Smooth muscle cell (in vitro differentiated cells): ENCODE results near the gene ADAM12. TPM values are rescaled to one million over a fixed set of nuclear protein-coding genes. Genes with fewer than 3 reads are reported as not detected.

Experiments used
- DNase-seq: peaks from one replicate; lab custom pipeline; 2025; ENCODE audit not compliant: unreplicated experiment; lab: John Stamatoyannopoulos, UW
- H2AFZ ChIP-seq: fragments of 200-600 bp; sonication (generic); 2 replicates; pipeline ENCODE4 v1.6.0; 2016; ENCODE audit warnings: antibody characterized with exemption, low read depth, mild to moderate bottlenecking
- H3F3A ChIP-seq: fragments of 200-600 bp; sonication (generic); 2 replicates; pipeline ENCODE4 v1.6.0; 2017; ENCODE audit warnings: antibody characterized with exemption, low read depth
- H3K27ac ChIP-seq: fragments of 200-600 bp; sonication (generic); 2 replicates; pipeline ENCODE4 v1.5.1; 2016; ENCODE audit warnings: low read depth, mild to moderate bottlenecking
- H3K27me3 ChIP-seq: fragments of 200-600 bp; sonication (generic); 2 replicates; pipeline ENCODE4 v1.6.1; 2016; ENCODE audit warnings: low read depth, mild to moderate bottlenecking
- H3K36me3 ChIP-seq: fragments of 200-600 bp; sonication (generic); 2 replicates; pipeline ENCODE4 v1.5.1; 2016; ENCODE audit warnings: low read depth
- H3K4me1 ChIP-seq: fragments of 200-600 bp; sonication (generic); 2 replicates; pipeline ENCODE4 v1.5.1; 2016; ENCODE audit warnings: low read depth
- H3K4me2 ChIP-seq: fragments of 200-600 bp; sonication (generic); 2 replicates; pipeline ENCODE4 v1.6.0; 2016; ENCODE audit warnings: mild to moderate bottlenecking
- H3K4me3 ChIP-seq: fragments of 200-600 bp; sonication (generic); 2 replicates; pipeline ENCODE4 v1.5.1; 2016; ENCODE audit warnings: mild to moderate bottlenecking
- H3K79me2 ChIP-seq: fragments of 200-600 bp; sonication (generic); 2 replicates; pipeline ENCODE4 v1.6.0; 2016; ENCODE audit warnings: low read depth, mild to moderate bottlenecking
- H3K9ac ChIP-seq: fragments of 200-600 bp; sonication (generic); 2 replicates; pipeline ENCODE4 v1.6.0; 2016; ENCODE audit warnings: low read depth
- H3K9me3 ChIP-seq: fragments of 200-600 bp; sonication (generic); replicated peaks from 2 replicates; pipeline ENCODE4 v1.5.1; 2016; ENCODE audit warnings: low read depth
- H4K20me1 ChIP-seq: fragments of 200-600 bp; sonication (generic); 2 replicates; pipeline ENCODE4 v1.6.0; 2016; ENCODE audit warnings: low read depth
- CTCF ChIP-seq: fragments of 200-600 bp; sonication (generic); IDR thresholded peaks from 2 replicates; pipeline ENCODE4 v1.5.1; 2017; ENCODE audit warnings: borderline replicate concordance, mild to moderate bottlenecking, antibody characterized with exemption; ENCODE audit not compliant: insufficient read depth, poor library complexity, severe bottlenecking
- WGBS: methylation state at CpG from one replicate; pipeline ENCODE4 v1.1.7; 2016; ENCODE audit warnings: low lambda C conversion rate; 5-methylcytosine and 5-hydroxymethylcytosine counted together
- polyA plus RNA-seq: library from polyadenylated mRNA; unstranded; fragments of >200 nt; fragmentation: Nextera tagmentation; extraction: Ambion mirVana; gene quantifications from 2 replicates; pipeline ENCODE4 v1.2.1, GENCODE V29; 2016
- total RNA-seq: library from RNA; depleted of rRNA; stranded (reverse); fragments of >200 nt; gene quantifications from 2 replicates; pipeline ENCODE4 v1.2.3, GENCODE V29; 2014

ADAM12 gene
- total and polyA plus RNA-seq, 2 experiments from 2014 or later: 40.0 to 54.3 TPM

GRCh38 chr10:126011995-126012394 lies 376.3 kb downstream of the ADAM12 start:
- Histone ChIP-seq H3K4me1 (peaks cover 26% of the 10 kb centered on the region), H3K9me3 (no peaks in the 10 kb centered on the region), H3K9ac (no peak overlapping the region), H3K4me2 (peak overlapping the region; percentile 52), H3F3A (peaks cover 15% of the 10 kb centered on the region), H3K79me2 (no peaks in the 10 kb centered on the region), H3K36me3 (no peaks in the 10 kb centered on the region), H4K20me1 (no peaks in the 10 kb centered on the region), H3K4me3 (no peak overlapping the region), H3K27ac (peak overlapping the region; percentile 94), H2AFZ (no peak overlapping the region), H3K27me3 (no peaks in the 10 kb centered on the region)
- 97% methylated on average over 5 of the region's 5 CpGs for WGBS
- no peak for TF ChIP-seq CTCF
- DNase-seq: no peak

- 62% methylated on average over 7 of the region's 7 CpGs for WGBS
- no peaks in the 10 kb centered on the region for H3K27me3 ChIP-seq
- no peak overlapping the region for H3K9ac ChIP-seq
- H4K20me1 ChIP-seq: no peaks in the 10 kb centered on the region
- peak overlapping the region; percentile 62 for H3K27ac ChIP-seq
- H3F3A ChIP-seq: peaks cover 15% of the 10 kb centered on the region
- TF ChIP-seq CTCF: no peak
- H3K9me3 ChIP-seq: no peaks in the 10 kb centered on the region
- H3K4me2 ChIP-seq: peak overlapping the region; percentile 0
- no peak overlapping the region for H3K4me3 ChIP-seq
- peaks cover 26% of the 10 kb centered on the region for H3K4me1 ChIP-seq
- H3K79me2 ChIP-seq: no peaks in the 10 kb centered on the region
- H3K36me3 ChIP-seq: no peaks in the 10 kb centered on the region
- H2AFZ ChIP-seq: no peak overlapping the region
- DNase-seq: no peak
These were observed 378.6 kb downstream of the ADAM12 start for GRCh38 chr10:126009650-126010049.

- WGBS: 94% methylated on average over 2 of the region's 2 CpGs
These were observed 381.4 kb downstream of the ADAM12 start for GRCh38 chr10:126006906-126007305.

More at GRCh38 chr10:126006906-126007305, 381.4 kb downstream of the ADAM12 start:
- H3F3A ChIP-seq: peaks cover 4% of the 10 kb centered on the region
- DNase-seq: no peak
- H4K20me1 ChIP-seq: no peaks in the 10 kb centered on the region
- H3K9ac ChIP-seq: no peak overlapping the region
- no peaks in the 10 kb centered on the region for H3K27me3 ChIP-seq
- TF ChIP-seq CTCF: no peak
- H3K27ac ChIP-seq: no peak overlapping the region
- H2AFZ ChIP-seq: no peak overlapping the region
- H3K4me1 ChIP-seq: peaks cover 12% of the 10 kb centered on the region
- H3K79me2 ChIP-seq: no peaks in the 10 kb centered on the region
- no peaks in the 10 kb centered on the region for H3K36me3 ChIP-seq
- no peak overlapping the region for H3K4me2 ChIP-seq
- H3K4me3 ChIP-seq: no peak overlapping the region
- H3K9me3 ChIP-seq: no peaks in the 10 kb centered on the region
